BE2C (cell line): ENCODE measurements around the gene MAGI1.
A peak's percentile ranks its signal among the peaks of the same experiment; 100 is the strongest.

Source experiments
- DNase-seq: peaks from one replicate; pipeline ENCODE4 v3.0.0-alpha.2; 2020
- H3K27me3 ChIP-seq: fragments of 250-450 bp; sonication (Bioruptor Pico); 2 replicates; pipeline ENCODE4 v1.5.1; 2020; ENCODE audit warnings: mild to moderate bottlenecking
- H3K36me3 ChIP-seq: fragments of 250-450 bp; sonication (Bioruptor Pico); 2 replicates; pipeline ENCODE4 v1.5.1; 2020; ENCODE audit warnings: mild to moderate bottlenecking
- H3K4me1 ChIP-seq: fragments of 250-450 bp; sonication (Bioruptor Pico); 2 replicates; pipeline ENCODE4 v1.5.1; 2020
- H3K4me3 ChIP-seq: 2 replicates; pipeline ENCODE4 v1.5.1; 2011; ENCODE audit warnings: low read depth, low read length
- H3K9me3 ChIP-seq: fragments of 250-450 bp; sonication (Bioruptor Pico); 2 replicates; pipeline ENCODE4 v1.5.1; 2020
- TF ChIP-seq, protein P1 (sequence below): IDR thresholded peaks from 2 replicates; pipeline ENCODE4 v1.5.1; 2012; ENCODE audit warnings: mild to moderate bottlenecking, low read depth, low read length

Gene MAGI1

GRCh38 chr3:65636326-65636725 is 402.4 kb downstream of the MAGI1 start:
- Histone ChIP-seq H3K36me3 (no peaks in the 10 kb centered on the region), H3K4me3 (no peak overlapping the region), H3K4me1 (peaks cover 5% of the 10 kb centered on the region), H3K27me3 (no peaks in the 10 kb centered on the region), H3K9me3 (no peaks in the 10 kb centered on the region)
- DNase-seq = peak; percentile 26
- TF ChIP-seq, protein P1, sequence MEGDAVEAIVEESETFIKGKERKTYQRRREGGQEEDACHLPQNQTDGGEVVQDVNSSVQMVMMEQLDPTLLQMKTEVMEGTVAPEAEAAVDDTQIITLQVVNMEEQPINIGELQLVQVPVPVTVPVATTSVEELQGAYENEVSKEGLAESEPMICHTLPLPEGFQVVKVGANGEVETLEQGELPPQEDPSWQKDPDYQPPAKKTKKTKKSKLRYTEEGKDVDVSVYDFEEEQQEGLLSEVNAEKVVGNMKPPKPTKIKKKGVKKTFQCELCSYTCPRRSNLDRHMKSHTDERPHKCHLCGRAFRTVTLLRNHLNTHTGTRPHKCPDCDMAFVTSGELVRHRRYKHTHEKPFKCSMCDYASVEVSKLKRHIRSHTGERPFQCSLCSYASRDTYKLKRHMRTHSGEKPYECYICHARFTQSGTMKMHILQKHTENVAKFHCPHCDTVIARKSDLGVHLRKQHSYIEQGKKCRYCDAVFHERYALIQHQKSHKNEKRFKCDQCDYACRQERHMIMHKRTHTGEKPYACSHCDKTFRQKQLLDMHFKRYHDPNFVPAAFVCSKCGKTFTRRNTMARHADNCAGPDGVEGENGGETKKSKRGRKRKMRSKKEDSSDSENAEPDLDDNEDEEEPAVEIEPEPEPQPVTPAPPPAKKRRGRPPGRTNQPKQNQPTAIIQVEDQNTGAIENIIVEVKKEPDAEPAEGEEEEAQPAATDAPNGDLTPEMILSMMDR = no peak

- no peaks in the 10 kb centered on the region for H3K9me3 ChIP-seq
Observed at GRCh38 chr3:65635657-65636056, 403.1 kb downstream of the MAGI1 start.

DNA sequence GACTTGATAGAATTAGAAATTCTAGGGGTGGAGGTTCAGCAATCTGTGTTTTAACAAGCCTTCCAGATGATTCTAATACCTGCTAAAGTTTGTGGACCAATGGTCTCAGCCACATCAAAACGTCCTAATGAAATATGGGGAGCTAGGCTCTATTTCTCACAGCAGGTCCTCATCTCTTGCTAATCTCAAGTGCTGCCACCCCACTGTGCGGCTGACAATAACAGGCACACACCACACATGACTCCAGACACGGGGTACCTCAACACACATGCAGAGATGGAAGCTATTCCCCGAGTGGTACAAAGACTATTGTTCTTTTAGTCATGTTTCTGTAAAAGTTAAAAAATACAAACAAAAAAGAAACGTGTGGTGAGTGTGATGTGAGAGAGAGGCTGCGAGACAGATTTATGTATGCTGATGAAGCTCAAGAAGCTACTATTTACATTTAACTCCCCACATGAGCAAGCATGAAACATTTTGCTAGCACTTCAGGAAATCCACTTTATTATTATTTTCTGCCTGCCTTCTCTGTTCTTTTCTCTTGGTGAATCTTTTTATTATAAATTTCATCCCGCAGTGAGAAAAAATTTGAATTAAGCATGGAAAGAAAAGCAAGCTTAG is 405.6 kb downstream of the MAGI1 start:
- H3K9me3 ChIP-seq = no peaks in the 10 kb centered on the region
- H3K4me1 ChIP-seq = peaks cover 5% of the 10 kb centered on the region
- no peak overlapping the region for H3K4me3 ChIP-seq
- TF ChIP-seq, protein P1 = no peak
- H3K36me3 ChIP-seq = no peaks in the 10 kb centered on the region
- no peak for DNase-seq
- H3K27me3 ChIP-seq = no peaks in the 10 kb centered on the region

More at GRCh38 chr3:65635657-65636056, 403.1 kb downstream of the MAGI1 start:
- Histone ChIP-seq H3K4me3 (no peak overlapping the region), H3K27me3 (no peaks in the 10 kb centered on the region), H3K36me3 (no peaks in the 10 kb centered on the region), H3K4me1 (peaks cover 5% of the 10 kb centered on the region)
- TF ChIP-seq, protein P1 = no peak
- no peak for DNase-seq

- TF ChIP-seq, protein P1 = no peak
- no peak for DNase-seq
- peaks cover 5% of the 10 kb centered on the region for H3K4me1 ChIP-seq
Observed at GRCh38 chr3:65632414-65632813, 406.3 kb downstream of the MAGI1 start.

DNA sequence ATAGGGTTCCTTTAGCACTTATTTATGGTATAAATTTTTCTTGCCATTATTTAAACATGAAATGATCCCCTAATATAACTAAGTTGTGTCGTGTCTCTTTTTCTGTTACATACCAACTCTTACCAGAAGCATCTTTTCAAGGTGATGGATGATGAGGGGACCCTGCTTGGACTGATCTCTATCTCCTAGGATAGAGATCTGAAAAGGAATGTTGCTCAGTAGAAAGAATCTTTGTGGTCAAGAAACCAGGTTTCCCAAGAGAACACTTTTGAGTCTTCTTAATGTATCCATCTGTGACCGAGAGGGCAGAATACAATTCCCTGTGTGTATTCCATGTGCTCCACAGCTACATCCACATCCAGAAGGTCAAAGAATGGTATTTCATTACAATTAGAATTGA is 409.7 kb downstream of the MAGI1 start:
- Histone ChIP-seq H3K36me3 (no peaks in the 10 kb centered on the region), H3K4me3 (no peak overlapping the region), H3K4me1 (no peaks in the 10 kb centered on the region), H3K27me3 (no peaks in the 10 kb centered on the region), H3K9me3 (no peaks in the 10 kb centered on the region)
- TF ChIP-seq, protein P1 = no peak
- DNase-seq = no peak

More at GRCh38 chr3:65632414-65632813, 406.3 kb downstream of the MAGI1 start:
- Histone ChIP-seq H3K27me3 (no peaks in the 10 kb centered on the region), H3K4me3 (no peak overlapping the region), H3K9me3 (no peaks in the 10 kb centered on the region), H3K36me3 (no peaks in the 10 kb centered on the region)

- H3K4me3 ChIP-seq = no peak overlapping the region
- no peaks in the 10 kb centered on the region for H3K36me3 ChIP-seq
- DNase-seq = no peak
- no peaks in the 10 kb centered on the region for H3K9me3 ChIP-seq
- no peaks in the 10 kb centered on the region for H3K27me3 ChIP-seq
- H3K4me1 ChIP-seq = peaks cover 1% of the 10 kb centered on the region
- TF ChIP-seq, protein P1 = no peak
Observed at GRCh38 chr3:65627062-65627461, 411.7 kb downstream of the MAGI1 start.
